Omental fat pad (tissue), 4 donors: ENCODE data around the gene GDNF. TPM values are rescaled to one million over a fixed set of nuclear protein-coding genes. Genes with fewer than 3 reads are reported as not detected.

Source experiments
- ATAC-seq: fragments of 150-250 bp; one replicate; pipeline ENCODE4 v1.9.1; 2016; ENCODE audit warnings: mild to moderate bottlenecking, moderate library complexity; ENCODE audit not compliant: low FRiP score
- DNase-seq: peaks from one replicate; pipeline ENCODE4 v3.0.0-alpha.2; 2019; ENCODE audit warnings: low spot score
- CTCF ChIP-seq, 3 donors: fragments of 450-650 bp; IDR thresholded peaks; one replicate each; pipeline ENCODE4 v1.5.1; 2016 to 2017; ENCODE audit warnings: antibody characterized with exemption in 3 of 3, mild to moderate bottlenecking in 3 of 3, moderate library complexity in 2 of 3
- total RNA-seq, 4 donors: library from RNA; depleted of rRNA; stranded (reverse); fragments of >200 nt; gene quantifications; one replicate each; pipeline ENCODE4 v1.1.0, GENCODE V29; 2016

GDNF gene
- total RNA-seq, 4 donors from 2014 or later, result 0.13 TPM; not detected in 3

DNA sequence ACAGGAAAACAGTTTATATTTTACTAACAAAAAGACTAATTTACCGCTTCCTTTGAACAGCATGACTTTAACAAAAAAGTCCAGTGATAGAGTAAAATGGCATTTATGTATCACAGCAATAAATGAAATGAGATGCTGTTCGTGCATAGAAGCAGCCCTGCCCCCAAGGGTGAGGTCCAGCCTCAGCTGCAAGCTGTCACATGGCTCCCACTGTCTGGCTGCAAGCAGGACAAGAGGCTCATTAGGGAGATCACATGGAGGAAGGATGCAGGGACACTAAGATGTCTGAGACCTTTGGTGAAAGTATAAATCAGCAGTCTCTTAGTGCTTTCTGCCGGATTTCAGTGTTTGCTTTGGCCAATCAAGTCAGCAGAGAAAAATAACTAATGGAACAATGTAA is 23.0 kb downstream of the GDNF start:
- no peak for ATAC-seq
- TF ChIP-seq CTCF (IDR thresholded peaks at IDR 0.05), result no peak
- no peak for DNase-seq

GRCh38 chr5:37816331-37816730 is 23.5 kb downstream of the GDNF start:
- no peak for TF ChIP-seq CTCF (IDR thresholded peaks at IDR 0.05)
- DNase-seq, result no peak
- ATAC-seq, result no peak

- ATAC-seq, result no peak
- TF ChIP-seq CTCF (IDR thresholded peaks at IDR 0.05), result no peak
Observed at GRCh38 chr5:37815913-37816312, 23.9 kb downstream of the GDNF start.

GRCh38 chr5:37814699-37815098 is 25.1 kb downstream of the GDNF start:
- DNase-seq, result no peak
- TF ChIP-seq CTCF (IDR thresholded peaks at IDR 0.05), result no peak
- no peak for ATAC-seq

More at GRCh38 chr5:37815913-37816312, 23.9 kb downstream of the GDNF start:
- no peak for DNase-seq

- ATAC-seq (no peak), DNase-seq (no peak)
- TF ChIP-seq CTCF (IDR thresholded peaks at IDR 0.05), result no peak
Observed at GRCh38 chr5:37812365-37812764, 27.5 kb downstream of the GDNF start.

DNA sequence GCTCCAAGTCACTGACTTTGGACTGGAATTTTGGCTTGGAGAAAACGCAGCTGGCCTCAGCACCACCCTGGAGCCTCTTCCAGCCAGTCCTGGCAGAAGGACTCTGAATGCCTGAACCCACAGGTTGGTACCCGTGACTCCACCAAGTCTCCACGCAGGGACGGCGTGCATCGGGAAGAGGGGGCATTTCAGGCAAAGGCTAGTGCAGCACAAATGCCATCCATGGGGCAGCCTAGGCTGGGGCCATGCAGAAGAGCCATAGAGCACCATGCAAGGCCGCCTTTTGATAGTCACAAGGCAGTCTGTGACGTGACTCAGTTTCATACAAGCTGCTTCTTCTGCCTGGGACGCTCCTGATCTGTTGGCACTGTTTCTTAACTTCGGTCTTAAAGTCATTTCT is 28.0 kb downstream of the GDNF start:
- no peak for TF ChIP-seq CTCF (IDR thresholded peaks at IDR 0.05)
- ATAC-seq, result no peak
- no peak for DNase-seq

DNA sequence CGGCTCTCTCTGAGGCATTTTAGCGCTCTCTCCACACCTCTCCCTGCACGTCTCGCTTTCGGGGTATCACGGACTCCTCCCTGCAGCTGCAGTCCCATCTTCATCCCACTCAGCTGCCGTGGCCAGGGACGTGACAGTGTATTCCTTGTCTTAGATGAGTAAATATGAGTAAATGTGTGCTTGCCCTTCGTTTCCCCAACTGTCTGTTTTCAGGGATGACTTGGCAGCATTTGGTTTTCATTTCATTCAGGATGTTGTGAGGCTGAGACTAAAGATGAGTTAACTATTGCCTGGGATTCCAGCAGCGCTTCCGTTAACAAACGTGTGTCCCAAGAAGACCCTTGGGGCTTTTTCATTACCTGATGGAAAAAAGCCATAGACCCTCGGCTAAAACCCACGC is 29.5 kb downstream of the GDNF start:
- no peak for TF ChIP-seq CTCF (IDR thresholded peaks at IDR 0.05)
- ATAC-seq (no peak), DNase-seq (no peak)
